Omental fat pad (tissue), 4 donors: ENCODE results near the gene CAPS. TPM values are rescaled to one million over a fixed set of nuclear protein-coding genes. Genes with fewer than 3 reads are reported as not detected.

Source experiments
- ATAC-seq: fragments of 150-250 bp; one replicate; pipeline ENCODE4 v1.9.1; 2016; ENCODE audit warnings: mild to moderate bottlenecking, moderate library complexity; ENCODE audit not compliant: low FRiP score
- DNase-seq: peaks from one replicate; pipeline ENCODE4 v3.0.0-alpha.2; 2019; ENCODE audit warnings: low spot score
- CTCF ChIP-seq, 3 donors: fragments of 450-650 bp; IDR thresholded peaks; one replicate each; pipeline ENCODE4 v1.5.1; 2016 to 2017; ENCODE audit warnings: antibody characterized with exemption in 3 of 3, mild to moderate bottlenecking in 3 of 3, moderate library complexity in 2 of 3
- total RNA-seq, 4 donors: library from RNA; depleted of rRNA; stranded (reverse); fragments of >200 nt; gene quantifications; one replicate each; pipeline ENCODE4 v1.1.0, GENCODE V29; 2016

Gene CAPS
- total RNA-seq, 4 donors from 2014 or later, result 2.3 to 9.0 (median 4.6) TPM

GRCh38 chr19:5953680-5954213 lies 39.7 kb downstream of the CAPS start:
- ATAC-seq, result no peak
- DNase-seq, result no peak
- TF ChIP-seq CTCF (IDR thresholded peaks at IDR 0.05), result no peak

GRCh38 chr19:5954293-5954692 lies 40.2 kb downstream of the CAPS start:
- TF ChIP-seq CTCF (IDR thresholded peaks at IDR 0.05), result no peak
- ATAC-seq (no peak), DNase-seq (no peak)

GRCh38 chr19:5955636-5955935 lies 41.5 kb downstream of the CAPS start:
- ATAC-seq, result no peak
- DNase-seq, result no peak
- no peak for TF ChIP-seq CTCF (IDR thresholded peaks at IDR 0.05)

GRCh38 chr19:5956323-5956722 lies 42.3 kb downstream of the CAPS start:
- no peak for TF ChIP-seq CTCF (IDR thresholded peaks at IDR 0.05)
- DNase-seq (no peak), ATAC-seq (no peak)

GRCh38 chr19:5956728-5957127 lies 42.7 kb downstream of the CAPS start:
- ATAC-seq, result no peak
- TF ChIP-seq CTCF (IDR thresholded peaks at IDR 0.05), result no peak
- DNase-seq, result no peak

- TF ChIP-seq CTCF (IDR thresholded peaks at IDR 0.05), result no peak
- no peak for DNase-seq
- ATAC-seq, result no peak
Measured at GRCh38 chr19:5957170-5957569, 43.1 kb downstream of the CAPS start.

- ATAC-seq (no peak), DNase-seq (no peak)
- TF ChIP-seq CTCF (IDR thresholded peaks at IDR 0.05), result no peak
Measured at GRCh38 chr19:5958074-5958850, 44.2 kb downstream of the CAPS start.
